Measurements from ENCODE around the gene OVCH2. TPM values are rescaled to one million over a fixed set of nuclear protein-coding genes. Genes with fewer than 3 reads are reported as not detected.
"Not testable (repeated sequence)": the region's sequence is repeated elsewhere in the genome, so short reads cannot be mapped to it uniquely, and the experiment has no call there.

Gene OVCH2
- total RNA-seq, 1 experiment from 2014 or later: 0.79 TPM

DNA sequence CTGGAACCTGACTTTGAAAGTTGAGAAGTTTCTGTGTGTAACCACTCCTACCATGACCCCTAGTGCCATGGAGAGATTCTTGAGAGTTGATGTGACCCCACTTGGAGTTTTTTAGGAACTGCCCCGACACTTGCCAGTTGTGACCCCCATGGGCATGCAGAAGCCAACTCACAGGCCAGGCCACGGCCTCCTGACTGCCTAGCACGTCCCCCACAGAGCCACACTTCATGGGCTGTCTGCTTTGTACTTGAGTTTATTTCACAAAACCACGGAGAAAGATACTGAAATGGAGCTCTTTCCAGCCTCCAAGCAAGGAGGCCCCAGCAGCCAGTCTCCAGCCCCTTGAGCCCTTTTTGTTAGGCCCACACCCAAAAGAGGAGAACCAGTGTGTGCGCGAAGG lies 41.4 kb downstream of the OVCH2 start:
- TF ChIP-seq, protein P1, sequence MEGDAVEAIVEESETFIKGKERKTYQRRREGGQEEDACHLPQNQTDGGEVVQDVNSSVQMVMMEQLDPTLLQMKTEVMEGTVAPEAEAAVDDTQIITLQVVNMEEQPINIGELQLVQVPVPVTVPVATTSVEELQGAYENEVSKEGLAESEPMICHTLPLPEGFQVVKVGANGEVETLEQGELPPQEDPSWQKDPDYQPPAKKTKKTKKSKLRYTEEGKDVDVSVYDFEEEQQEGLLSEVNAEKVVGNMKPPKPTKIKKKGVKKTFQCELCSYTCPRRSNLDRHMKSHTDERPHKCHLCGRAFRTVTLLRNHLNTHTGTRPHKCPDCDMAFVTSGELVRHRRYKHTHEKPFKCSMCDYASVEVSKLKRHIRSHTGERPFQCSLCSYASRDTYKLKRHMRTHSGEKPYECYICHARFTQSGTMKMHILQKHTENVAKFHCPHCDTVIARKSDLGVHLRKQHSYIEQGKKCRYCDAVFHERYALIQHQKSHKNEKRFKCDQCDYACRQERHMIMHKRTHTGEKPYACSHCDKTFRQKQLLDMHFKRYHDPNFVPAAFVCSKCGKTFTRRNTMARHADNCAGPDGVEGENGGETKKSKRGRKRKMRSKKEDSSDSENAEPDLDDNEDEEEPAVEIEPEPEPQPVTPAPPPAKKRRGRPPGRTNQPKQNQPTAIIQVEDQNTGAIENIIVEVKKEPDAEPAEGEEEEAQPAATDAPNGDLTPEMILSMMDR (IDR thresholded peaks at IDR 0.05; ENCODE audit: unreplicated experiment): no peak
- no TSS peak for BruUV-seq (replicated peaks)
- H3K27me3 Mint-ChIP-seq (ENCODE audit: insufficient read depth, unreplicated experiment): no peaks in the 10 kb centered on the region

DNA sequence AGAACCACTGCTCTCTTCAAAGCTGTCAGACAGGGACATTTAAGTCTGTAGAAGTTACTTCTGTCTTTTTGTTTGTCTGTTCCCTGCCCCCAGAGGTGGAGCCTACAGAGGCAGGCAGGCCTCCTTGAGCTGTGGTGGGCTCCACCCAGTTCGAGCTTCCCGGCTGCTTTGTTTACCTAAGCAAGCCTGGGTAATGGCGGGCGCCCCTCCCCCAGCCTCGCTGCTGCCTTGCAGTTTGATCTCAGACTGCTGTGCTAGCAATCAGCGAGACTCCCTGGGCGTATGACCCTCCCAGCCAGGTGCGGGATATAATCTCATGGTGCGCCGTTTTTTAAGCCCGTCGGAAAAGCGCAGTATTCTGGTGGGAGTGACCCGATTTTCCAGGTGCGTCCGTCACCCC lies 42.7 kb downstream of the OVCH2 start:
- CTCF ChIA-PET: interaction anchor here (0.6 to 10.2 kb wide), 2 partner anchors 70 to 91 kb away, joined by 3 to 182 read pairs; no protein-coding TSS in a partner anchor
- not testable (repeated sequence) for H3K36me3 Mint-ChIP-seq (ENCODE audit: insufficient read depth, unreplicated experiment)

More for the DNA sequence above, 41.4 kb downstream of the OVCH2 start:
- Mint-ChIP-seq H3K9me3 (ENCODE audit: unreplicated experiment) (no peaks in the 10 kb centered on the region), H3K4me1 (ENCODE audit: insufficient read depth, unreplicated experiment) (no peaks in the 10 kb centered on the region), H3K36me3 (ENCODE audit: insufficient read depth, unreplicated experiment) (peaks cover 7% of the 10 kb centered on the region), H3K4me3 (ENCODE audit: unreplicated experiment) (no peak overlapping the region), H3K27ac (ENCODE audit: low read depth, unreplicated experiment) (no peak overlapping the region)
- intact Hi-C loops (cut with micrococcal nuclease): loop anchor here (1.0 to 2.0 kb wide), 5 partner anchors 24 to 567 kb away; partner anchors contain the start of gene PPFIBP2
- POLR2A ChIA-PET: interaction anchor here (1.1 kb wide), 1 partner anchor 151 kb away, joined by 5 read pairs; the partner anchor contains the start of gene PPFIBP2
- DNase-seq (ENCODE audit: unreplicated experiment): no peak
- CTCF ChIA-PET: interaction anchor here (0.5 to 10.2 kb wide), 40 partner anchors 8 to 974 kb away, joined by 3 to 182 read pairs (median 4); partner anchors contain the start of genes EIF3F and PPFIBP2

DNA sequence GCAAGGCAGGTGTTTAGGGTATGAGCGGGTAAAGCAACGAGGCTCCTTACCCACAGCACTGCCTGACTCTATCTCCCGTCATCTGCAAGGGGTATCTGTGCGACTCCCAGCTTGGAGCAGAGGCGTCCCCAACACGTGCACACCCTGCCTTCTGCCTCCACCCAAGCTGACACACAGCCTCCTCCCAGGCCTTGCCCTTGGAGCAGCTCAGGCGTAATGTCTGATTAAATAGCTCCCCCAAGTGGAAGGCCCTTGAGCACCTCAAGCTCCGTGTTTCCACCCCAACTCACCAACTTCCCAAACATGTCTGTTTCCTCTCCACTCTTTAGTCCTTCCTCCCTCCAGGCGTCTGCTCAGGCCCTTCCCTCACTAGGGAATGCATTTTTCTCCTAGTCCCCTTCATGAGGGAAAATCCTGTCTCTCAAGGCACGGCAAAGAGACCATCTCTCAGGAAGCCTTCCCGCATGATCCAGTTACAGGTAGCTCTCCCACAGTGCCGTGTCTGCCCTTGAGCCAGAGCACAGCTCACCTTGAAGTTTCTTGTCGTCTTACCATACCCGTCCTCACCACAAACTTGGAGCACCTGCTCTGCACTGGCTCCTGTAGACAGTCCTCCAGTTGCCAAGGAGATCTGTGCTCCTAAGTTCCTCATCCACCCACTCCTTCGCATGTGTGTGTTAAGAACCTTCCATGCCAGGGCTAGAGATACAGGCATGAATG lies 48.8 kb downstream of the OVCH2 start:
- intact Hi-C loops (cut with micrococcal nuclease): loop anchor here (1.0 kb wide), 3 partner anchors 86 to 215 kb away; partner anchors contain the start of gene PPFIBP2
- BruUV-seq (replicated peaks): no TSS peak
- H3K4me3 Mint-ChIP-seq (ENCODE audit: unreplicated experiment): no peak overlapping the region

More for the DNA sequence above, 42.7 kb downstream of the OVCH2 start:
- H3K27me3 Mint-ChIP-seq (ENCODE audit: insufficient read depth, unreplicated experiment); POLR2A ChIA-PET; H3K9me3 Mint-ChIP-seq (ENCODE audit: unreplicated experiment); H3K4me3 Mint-ChIP-seq (ENCODE audit: unreplicated experiment); DNase-seq (ENCODE audit: unreplicated experiment); intact Hi-C loops (cut with micrococcal nuclease); H3K27ac Mint-ChIP-seq (ENCODE audit: low read depth, unreplicated experiment); BruUV-seq (replicated peaks); H3K4me1 Mint-ChIP-seq (ENCODE audit: insufficient read depth, unreplicated experiment): not testable (repeated sequence)

DNA sequence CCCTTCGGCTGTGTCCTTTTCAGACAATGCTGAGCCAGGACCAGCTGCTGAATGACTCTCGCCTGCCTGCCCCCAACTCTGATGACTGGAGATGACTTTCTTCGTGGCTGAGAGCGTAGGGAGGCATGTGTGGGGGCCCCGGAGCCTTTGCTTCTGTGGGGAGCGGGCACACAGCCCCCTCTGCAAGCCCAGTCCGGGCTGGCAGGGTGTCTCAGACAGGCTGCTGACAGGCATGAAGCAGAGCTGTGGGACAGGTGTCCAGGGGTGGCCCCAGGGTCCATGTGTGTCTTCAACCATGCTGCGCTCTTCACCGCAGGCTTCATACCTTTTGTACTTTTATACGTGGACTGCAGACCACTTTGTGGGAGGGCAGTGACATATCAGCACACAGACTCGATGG lies 49.6 kb downstream of the OVCH2 start:
- Mint-ChIP-seq H3K9me3 (ENCODE audit: unreplicated experiment) (no peaks in the 10 kb centered on the region), H3K4me3 (ENCODE audit: unreplicated experiment) (no peak overlapping the region), H3K36me3 (ENCODE audit: insufficient read depth, unreplicated experiment) (peaks cover 15% of the 10 kb centered on the region), H3K27me3 (ENCODE audit: insufficient read depth, unreplicated experiment) (no peaks in the 10 kb centered on the region), H3K27ac (ENCODE audit: low read depth, unreplicated experiment) (no peak overlapping the region), H3K4me1 (ENCODE audit: insufficient read depth, unreplicated experiment) (no peaks in the 10 kb centered on the region)
- no peak for DNase-seq (ENCODE audit: unreplicated experiment)
- ChIA-PET CTCF (interaction anchor here (0.6 to 15.8 kb wide), 50 partner anchors 9 to 902 kb away, joined by 3 to 488 read pairs (median 7); partner anchors contain the start of gene PPFIBP2), POLR2A (interaction anchor here (0.9 to 1.7 kb wide), 2 partner anchors 80 to 85 kb away, joined by 3 to 24 read pairs; no protein-coding TSS in a partner anchor)
- TF ChIP-seq, protein P1 (IDR thresholded peaks at IDR 0.05; ENCODE audit: unreplicated experiment): no peak
- intact Hi-C loops (cut with micrococcal nuclease): loop anchor here (1.0 kb wide), 3 partner anchors 85 to 214 kb away; partner anchors contain the start of gene PPFIBP2
- no TSS peak for BruUV-seq (replicated peaks)

More for the DNA sequence above, 48.8 kb downstream of the OVCH2 start:
- ChIA-PET CTCF (interaction anchor here (0.6 to 15.8 kb wide), 65 partner anchors 8 to 1341 kb away, joined by 3 to 488 read pairs (median 5); partner anchors contain the start of genes OLFML1 and PPFIBP2), POLR2A (interaction anchor here (0.6 to 1.7 kb wide), 5 partner anchors 57 to 868 kb away, joined by 3 to 24 read pairs (median 3); no protein-coding TSS in a partner anchor)
- Mint-ChIP-seq H3K27me3 (ENCODE audit: insufficient read depth, unreplicated experiment) (no peaks in the 10 kb centered on the region), H3K4me1 (ENCODE audit: insufficient read depth, unreplicated experiment) (no peaks in the 10 kb centered on the region), H3K27ac (ENCODE audit: low read depth, unreplicated experiment) (no peak overlapping the region), H3K36me3 (ENCODE audit: insufficient read depth, unreplicated experiment) (peaks cover 11% of the 10 kb centered on the region), H3K9me3 (ENCODE audit: unreplicated experiment) (no peaks in the 10 kb centered on the region)
- TF ChIP-seq, protein P1 (IDR thresholded peaks at IDR 0.05; ENCODE audit: unreplicated experiment): peak; percentile 65
- DNase-seq (ENCODE audit: unreplicated experiment): peak; percentile 80
